NCI-H526 (cell line): ENCODE data around the gene GDAP1L1.
"Not testable (repeated sequence)": the region's sequence is repeated elsewhere in the genome, so short reads cannot be mapped to it uniquely, and the experiment has no call there.

Source experiments
- DNase-seq, 2 experiments: peaks; one replicate each; lab custom pipeline; 2025; lab: John Stamatoyannopoulos, UW

The GDAP1L1 gene

DNA sequence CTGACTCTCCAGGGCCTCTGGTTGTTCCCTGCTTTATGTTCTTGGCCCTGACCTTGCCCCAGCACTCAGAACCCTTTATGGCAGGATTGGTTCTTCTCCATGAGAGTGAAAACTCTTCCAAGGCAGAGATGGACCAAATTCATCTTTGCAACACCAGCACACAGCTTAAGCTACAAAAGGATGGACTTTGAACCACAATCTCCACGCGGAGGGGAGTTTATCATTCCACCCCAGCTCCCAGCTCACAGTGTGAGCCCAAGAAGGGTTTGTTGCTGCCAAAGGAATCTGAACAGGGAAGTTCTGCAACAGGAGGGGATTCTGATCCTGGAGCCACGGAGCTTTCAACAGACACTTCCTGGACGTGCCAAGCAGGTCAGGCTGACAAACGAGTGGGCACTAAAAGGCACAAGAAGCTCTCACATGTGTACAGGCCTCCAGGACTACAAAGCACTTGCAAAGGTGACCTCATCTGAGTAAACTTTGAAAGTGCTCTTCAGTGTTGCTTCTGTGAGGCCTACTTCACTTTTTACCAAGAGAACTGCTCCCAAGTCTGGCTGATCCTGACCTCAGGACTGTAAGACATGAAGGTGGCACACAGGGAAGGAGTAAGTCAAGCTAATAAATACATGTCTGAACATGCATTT is 55.0 kb downstream of the GDAP1L1 start:
- no peak for DNase-seq

DNA sequence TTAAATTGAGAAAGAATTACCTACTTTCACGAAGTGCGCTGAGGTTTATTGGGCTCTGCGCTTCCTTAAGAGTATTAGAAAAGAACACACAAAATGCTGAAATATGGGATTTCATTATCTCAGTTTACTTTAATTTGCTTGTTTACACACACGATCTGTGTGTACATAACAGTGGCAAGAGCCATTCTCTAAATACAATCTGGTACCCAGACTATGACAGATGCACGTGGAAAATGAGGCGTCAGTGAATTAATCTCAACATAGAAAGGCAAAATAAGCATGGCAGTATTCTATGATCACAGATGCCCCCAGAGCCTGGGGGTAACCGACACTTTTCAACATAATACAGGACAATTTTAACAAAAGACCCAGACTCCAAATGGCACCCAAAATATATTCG is 55.6 kb downstream of the GDAP1L1 start:
- DNase-seq, result no peak

DNA sequence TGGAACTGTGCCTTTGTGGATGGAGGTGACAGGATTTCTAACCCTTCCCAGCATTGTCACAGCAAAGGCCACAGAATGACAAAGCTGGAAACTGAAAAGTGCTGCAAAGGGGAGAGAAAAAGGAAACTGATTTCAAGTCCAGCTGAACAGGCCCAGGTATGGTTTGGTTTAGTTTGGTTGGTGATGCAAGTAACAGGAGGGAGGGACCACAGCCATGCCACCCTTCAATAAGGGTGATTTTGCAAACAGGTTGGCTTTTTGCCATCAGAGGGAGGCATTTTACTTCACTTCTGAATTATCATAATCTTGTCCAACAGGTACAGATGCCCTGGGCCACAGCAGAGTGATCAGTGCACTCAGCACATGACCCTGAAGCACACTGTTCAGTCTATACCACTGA is 57.3 kb downstream of the GDAP1L1 start:
- no peak for DNase-seq

DNA sequence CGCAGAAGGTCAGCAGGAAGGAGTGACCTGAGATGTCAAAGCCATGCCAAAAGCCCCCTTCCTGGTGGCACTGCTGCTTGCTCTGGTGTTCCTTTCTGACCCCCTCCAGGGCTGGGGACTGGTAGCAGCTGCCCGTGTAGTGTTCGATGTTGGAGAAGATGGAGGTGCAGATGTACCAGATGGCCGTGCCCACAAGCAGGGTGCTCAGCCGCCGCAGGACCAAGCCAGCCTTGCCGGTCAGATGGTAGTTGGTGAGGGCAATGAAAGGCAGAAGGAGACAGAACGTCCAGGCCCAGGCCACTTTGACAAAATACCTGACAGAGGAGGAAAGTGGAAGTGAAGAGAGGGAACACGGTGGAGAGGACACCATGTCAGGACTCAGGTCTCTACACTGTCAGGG is 59.8 kb downstream of the GDAP1L1 start:
- DNase-seq, result no peak

DNA sequence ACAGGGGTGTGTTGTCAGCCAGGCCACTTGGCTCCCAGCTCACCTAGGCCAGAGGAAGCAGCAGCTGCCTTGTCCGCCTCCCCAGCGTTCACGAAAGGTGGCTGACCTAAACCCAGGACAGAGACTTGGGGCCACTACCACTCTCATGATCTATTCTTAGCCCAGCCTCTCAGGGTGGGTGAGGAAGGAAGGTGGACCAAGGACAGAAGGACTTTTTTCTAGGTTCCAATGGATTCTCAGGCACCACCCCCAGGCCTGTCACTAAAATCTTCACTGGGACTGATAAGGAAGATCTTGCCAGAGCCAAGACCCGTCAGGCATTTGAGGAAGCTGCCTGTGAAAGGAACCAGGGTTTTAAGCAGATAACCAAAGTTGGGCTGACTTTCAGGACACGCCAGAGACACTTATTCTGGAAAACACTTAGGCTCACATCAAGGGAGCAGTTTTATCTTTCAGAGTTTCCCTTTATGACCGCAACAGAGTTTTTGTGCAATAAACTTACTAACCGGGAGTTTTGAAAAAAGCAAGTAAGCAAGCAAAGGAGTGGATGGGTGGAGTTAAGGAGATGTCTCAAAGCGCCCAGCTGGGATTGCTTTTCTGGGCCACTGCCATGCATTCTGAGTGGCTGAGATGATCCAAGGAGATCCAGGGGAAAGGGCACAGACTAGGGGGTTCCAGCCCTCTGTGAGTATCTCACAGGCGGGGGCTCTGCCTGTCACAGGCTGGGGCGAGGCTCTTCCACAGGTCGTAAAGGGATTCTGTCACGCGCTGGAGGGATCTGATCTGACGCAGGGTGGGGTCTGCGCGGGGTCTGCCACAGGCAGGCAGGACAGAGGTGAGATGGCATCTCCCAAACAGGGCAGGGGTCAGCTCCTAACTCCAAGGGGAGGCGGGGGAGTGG is 62.9 kb downstream of the GDAP1L1 start:
- DNase-seq, result no peak

DNA sequence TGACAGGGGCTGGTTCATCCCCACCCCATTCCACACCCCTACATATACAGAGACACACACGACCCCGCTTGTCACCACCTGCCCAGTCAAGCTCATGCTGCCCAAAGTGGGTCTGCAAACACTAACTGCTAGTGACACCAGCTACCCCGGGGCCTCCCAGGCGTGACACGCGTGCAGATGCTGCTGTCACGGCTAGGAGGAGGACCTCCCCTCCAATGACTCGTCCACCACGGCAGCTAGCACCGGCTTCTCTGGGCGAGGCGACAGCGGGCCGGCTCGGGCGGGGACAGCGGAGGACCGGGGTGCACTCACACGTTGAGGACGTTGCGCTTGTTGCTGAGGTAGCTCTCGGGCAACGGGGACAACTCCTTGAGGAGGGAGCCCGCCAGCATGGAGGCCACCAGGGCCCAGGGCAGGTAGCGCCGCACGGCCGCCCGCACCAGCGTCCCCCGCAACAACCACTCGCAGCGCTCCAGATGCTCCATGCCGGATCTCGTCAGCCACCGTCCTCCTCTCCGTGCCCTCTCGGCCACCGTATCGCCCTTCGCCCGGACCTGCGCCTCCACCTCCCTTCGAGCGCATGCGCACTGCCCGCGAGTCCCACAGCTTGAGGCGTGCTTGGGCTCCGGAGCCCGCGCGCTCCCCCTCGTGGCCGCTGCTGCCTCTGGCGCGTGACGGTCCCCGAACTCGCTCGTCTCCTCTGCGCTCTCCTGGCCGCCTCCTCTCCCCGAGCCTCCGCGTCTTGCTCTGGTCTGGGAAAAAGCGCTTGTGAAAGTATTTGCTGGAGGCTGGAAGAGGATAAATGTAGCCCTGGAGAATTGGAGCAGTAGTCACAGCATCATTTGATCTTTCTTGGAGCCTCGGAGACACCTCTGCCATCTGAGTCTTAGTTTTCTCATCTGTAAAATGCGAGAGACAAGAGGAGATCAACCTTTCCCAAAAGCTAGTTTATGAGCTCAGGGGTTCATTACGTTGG is 63.8 kb downstream of the GDAP1L1 start, which contains the start of gene FITM2:
TSS of gene FITM2 (minus strand) at position 539 of the 976 bp plus-strand sequence. CDS start at position 485, 54 bp downstream.
- peak; percentile 91 to 98 for DNase-seq

DNA sequence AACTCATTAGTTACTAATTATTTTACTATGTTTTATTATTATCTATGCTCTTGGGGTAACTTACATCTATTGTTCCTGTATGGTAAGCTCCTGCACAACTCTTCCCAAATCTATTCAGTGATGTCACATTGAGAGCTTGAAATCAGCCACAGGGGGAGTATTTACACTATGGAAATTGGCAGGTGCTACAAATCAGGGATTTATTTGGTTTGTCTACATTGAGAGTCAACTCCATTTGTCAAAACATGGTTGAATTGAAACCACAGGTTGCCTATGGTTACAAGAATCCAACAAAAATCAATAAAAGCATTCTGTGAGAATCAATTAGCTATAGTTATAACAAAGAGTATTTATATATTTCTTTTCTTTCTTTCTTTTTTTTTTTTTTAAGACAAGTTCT is 67.8 kb downstream of the GDAP1L1 start:
- DNase-seq, result no peak

DNA sequence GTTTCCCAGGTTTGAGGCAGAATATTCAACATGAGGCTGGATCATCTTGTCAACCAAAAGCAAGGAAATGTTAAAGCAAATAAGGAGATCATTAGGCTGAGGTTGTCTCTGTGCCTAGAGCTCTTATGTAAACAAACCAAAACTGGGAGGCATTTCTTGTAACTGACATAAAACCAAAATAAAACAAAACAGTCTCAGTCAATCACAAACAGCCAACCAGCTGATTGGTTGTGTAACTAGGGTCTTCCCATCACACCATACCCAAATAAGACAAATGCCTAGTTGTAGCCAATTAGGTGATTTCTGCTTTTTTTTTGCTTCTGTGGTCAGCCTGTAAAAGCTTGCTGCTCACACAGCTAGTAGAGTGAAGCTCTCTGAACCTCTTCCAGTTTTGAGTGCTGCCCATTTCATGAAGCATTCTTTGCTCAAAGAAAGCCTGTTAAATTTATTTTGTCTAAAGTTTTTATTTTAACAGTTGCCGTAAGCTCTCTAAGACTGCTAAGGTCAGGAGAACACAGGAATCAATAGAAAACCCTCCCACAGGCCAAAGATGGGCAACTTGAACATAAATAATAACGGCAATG is 72.8 kb downstream of the GDAP1L1 start:
- no peak for DNase-seq

DNA sequence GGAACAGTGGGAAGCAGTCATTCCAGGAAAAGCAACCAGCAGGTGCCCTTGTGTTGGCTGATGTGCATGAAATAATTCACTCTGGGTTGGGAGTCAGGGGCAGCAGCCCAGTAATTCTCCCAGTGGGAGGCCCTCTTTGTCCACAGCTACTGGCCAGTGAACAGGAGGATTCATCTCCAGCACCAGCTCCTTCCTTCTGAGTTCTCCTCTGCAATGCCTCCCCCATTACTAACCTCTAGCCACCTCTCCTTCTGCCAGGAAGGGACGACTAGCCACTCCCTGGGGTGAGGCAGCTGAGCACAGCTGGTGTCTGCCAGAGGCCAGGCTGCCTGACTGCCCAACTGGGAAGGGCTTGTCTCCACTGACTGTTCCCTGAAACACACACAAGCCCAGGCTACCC is 77.2 kb downstream of the GDAP1L1 start:
- no peak for DNase-seq

DNA sequence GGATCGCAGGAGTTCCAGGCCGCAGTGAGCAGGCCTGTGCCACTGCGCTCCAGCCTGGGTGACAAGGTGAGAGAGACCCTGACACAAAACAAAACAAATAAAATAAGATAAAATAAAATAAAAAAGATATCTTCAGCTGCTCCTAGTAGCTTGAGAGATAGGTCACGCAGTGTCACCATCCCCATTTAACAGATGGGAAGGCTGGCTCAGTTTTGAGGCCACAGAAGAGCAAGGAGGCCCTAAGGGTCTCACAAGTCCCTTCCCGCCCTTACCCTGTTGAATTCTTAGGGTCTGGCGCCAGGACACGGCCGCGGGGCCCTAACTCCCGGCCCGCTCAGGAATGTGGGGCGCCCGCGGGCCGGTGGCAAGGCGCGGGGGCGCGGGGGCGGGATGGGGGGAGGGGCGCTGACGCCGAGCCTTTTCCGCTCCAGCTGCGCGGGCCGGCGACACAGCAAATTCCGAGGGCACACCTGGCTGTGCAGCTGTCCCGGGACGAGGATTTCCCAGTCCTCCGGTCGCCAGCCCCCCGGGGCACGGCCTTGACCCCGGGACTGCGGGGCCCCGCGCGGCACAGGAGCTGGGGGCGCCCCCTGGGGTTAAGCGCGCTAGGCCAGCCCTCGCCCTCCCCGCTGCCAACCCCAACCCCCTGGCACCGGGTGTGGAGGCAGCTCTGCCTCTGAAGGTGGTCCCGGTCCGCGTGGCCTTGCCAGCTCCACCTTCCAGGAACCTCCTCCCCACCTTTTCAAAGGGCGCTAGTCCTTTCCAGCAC is 79.5 kb downstream of the GDAP1L1 start:
- DNase-seq, result no peak

DNA sequence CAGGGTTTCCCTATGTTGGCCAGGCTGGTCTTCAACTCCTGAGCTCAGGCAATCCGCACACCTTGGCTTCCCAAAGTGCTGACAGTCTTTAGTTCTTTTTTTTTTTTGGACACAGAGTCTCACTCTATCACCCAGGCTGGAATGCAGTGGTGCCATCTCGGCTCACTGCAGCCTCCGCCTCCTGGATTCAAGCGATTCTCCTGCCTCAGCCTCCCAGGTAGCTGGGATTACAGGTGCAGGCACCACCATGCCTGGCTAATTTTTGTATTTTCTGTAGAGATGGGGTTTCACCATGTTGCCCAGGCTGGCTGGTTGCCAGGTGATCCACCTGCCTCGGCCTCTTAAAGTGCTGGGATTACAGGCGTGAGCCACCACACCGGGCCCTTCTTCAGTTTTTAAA is 80.6 kb downstream of the GDAP1L1 start:
- not testable (repeated sequence) for DNase-seq

DNA sequence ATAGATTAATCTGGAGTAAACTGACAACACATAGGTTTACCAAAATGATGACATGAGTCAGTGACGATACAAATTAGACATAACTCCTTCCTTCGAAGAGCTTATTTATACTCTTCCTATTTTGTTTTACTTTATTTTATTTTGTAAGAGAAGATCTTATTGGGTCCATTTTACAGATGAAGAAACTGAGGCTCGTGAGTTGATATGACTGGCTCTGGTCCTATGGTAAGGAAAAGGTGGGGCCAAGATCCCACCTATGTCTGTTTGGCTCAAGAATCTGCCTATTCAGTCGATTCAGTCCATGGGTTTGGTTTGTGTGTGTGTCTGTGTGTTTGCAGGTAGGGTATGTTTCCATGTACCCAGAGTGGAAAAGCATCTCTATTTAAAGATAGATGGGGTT is 81.3 kb downstream of the GDAP1L1 start:
- no peak for DNase-seq
